WERI-Rb-1 (cell line): Measurements from ENCODE around the gene PTPN3.
"Not testable (repeated sequence)": the region's sequence is repeated elsewhere in the genome, so short reads cannot be mapped to it uniquely, and the experiment has no call there.

Experiments used
- DNase-seq: peaks from one replicate; pipeline ENCODE4 v3.0.0-alpha.2; 2020
- H3K27ac ChIP-seq: fragments of 250-450 bp; sonication (Bioruptor Pico); 2 replicates; pipeline ENCODE4 v1.5.1; 2020; ENCODE audit warnings: mild to moderate bottlenecking, moderate library complexity
- H3K27me3 ChIP-seq: fragments of 250-450 bp; sonication (Bioruptor Pico); 2 replicates; pipeline ENCODE4 v1.5.1; 2021; ENCODE audit warnings: mild to moderate bottlenecking, low read depth, moderate library complexity; ENCODE audit not compliant: insufficient read depth, severe bottlenecking
- H3K36me3 ChIP-seq: fragments of 250-450 bp; sonication (Bioruptor Pico); 2 replicates; pipeline ENCODE4 v1.5.1; 2020; ENCODE audit warnings: mild to moderate bottlenecking, moderate library complexity
- H3K4me3 ChIP-seq: 2 replicates; pipeline ENCODE4 v1.5.1; 2011; ENCODE audit warnings: low read depth, mild to moderate bottlenecking, control low read depth, low read length
- H3K9me3 ChIP-seq: fragments of 250-450 bp; sonication (Bioruptor Pico); 2 replicates; pipeline ENCODE4 v1.5.1; 2021; ENCODE audit warnings: mild to moderate bottlenecking, moderate library complexity; ENCODE audit not compliant: severe bottlenecking
- CTCF ChIP-seq: IDR thresholded peaks from 2 replicates; pipeline ENCODE4 v1.5.1; 2011; ENCODE audit warnings: low read depth, mild to moderate bottlenecking, control low read depth, inconsistent platforms, low read length

The PTPN3 gene

GRCh38 chr9:109518621-109519335 lies 20.7 kb upstream of the PTPN3 start:
- no peaks in the 10 kb centered on the region for H3K36me3 ChIP-seq
- H3K9me3 ChIP-seq, result peaks cover 2% of the 10 kb centered on the region
- H3K4me3 ChIP-seq, result no peak overlapping the region
- no peak overlapping the region for H3K27ac ChIP-seq
- DNase-seq, result no peak
- peaks cover 25% of the 10 kb centered on the region for H3K27me3 ChIP-seq
- no peak for TF ChIP-seq CTCF

DNA sequence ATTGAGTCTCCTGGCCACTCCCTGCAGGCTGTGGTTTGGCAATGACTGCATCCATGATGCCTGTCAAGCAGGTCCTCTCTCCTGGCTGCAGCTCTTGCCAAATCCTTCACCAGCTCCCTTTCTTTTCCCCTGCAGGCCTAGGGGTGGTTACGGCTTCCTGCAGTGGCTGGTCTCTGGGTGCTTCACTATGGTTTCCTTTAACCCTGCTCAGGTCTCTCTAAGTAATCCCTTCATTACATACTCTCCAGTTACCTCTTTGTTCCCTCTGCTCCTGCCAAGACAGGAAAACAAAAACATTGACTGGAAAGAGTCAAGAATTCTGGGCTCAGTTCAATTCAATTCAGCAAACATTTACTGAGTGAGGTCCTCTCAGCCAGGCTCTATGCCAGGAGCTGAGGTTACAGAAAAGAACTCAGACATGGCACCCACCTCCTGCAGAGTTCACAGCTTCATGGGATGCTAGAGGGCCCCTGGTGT lies 19.8 kb upstream of the PTPN3 start:
- H3K27ac ChIP-seq, result no peak overlapping the region
- H3K36me3 ChIP-seq, result no peaks in the 10 kb centered on the region
- H3K4me3 ChIP-seq, result no peak overlapping the region
- peaks cover 7% of the 10 kb centered on the region for H3K9me3 ChIP-seq
- H3K27me3 ChIP-seq, result peaks cover 27% of the 10 kb centered on the region
- no peak for DNase-seq
- no peak for TF ChIP-seq CTCF

DNA sequence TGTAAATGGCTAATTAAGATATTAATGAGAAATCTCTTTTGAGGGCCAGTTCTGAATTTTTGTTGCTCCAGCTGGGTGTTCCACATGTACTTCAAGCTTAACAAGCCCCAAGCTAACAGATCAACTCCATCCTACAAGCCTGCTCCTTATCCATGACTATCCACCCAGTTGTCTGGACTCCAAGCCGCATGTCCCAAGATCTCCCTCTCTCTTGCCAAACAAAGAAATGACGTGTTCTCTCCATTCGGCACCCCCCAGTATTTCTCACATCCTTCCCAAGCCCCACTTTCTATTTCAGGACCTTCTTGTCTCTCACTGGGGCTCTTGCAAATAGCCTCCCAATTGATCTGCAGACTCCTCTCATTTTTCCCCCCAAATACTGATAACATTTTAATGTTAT lies 15.8 kb upstream of the PTPN3 start:
- Histone ChIP-seq H3K36me3 (no peaks in the 10 kb centered on the region), H3K4me3 (no peak overlapping the region), H3K27ac (no peak overlapping the region), H3K27me3 (peaks cover 34% of the 10 kb centered on the region), H3K9me3 (peaks cover 7% of the 10 kb centered on the region)
- DNase-seq, result no peak
- TF ChIP-seq CTCF, result no peak

GRCh38 chr9:109512170-109512756 lies 14.2 kb upstream of the PTPN3 start:
- Histone ChIP-seq H3K36me3 (no peaks in the 10 kb centered on the region), H3K9me3 (peaks cover 7% of the 10 kb centered on the region), H3K27ac (no peak overlapping the region), H3K4me3 (no peak overlapping the region), H3K27me3 (peaks cover 46% of the 10 kb centered on the region)
- no peak for DNase-seq
- no peak for TF ChIP-seq CTCF

GRCh38 chr9:109510506-109510905 lies 12.4 kb upstream of the PTPN3 start:
- peaks cover 51% of the 10 kb centered on the region for H3K27me3 ChIP-seq
- DNase-seq, result no peak
- no peaks in the 10 kb centered on the region for H3K36me3 ChIP-seq
- H3K27ac ChIP-seq, result no peak overlapping the region
- H3K4me3 ChIP-seq, result no peak overlapping the region
- TF ChIP-seq CTCF, result no peak
- H3K9me3 ChIP-seq, result peaks cover 7% of the 10 kb centered on the region

DNA sequence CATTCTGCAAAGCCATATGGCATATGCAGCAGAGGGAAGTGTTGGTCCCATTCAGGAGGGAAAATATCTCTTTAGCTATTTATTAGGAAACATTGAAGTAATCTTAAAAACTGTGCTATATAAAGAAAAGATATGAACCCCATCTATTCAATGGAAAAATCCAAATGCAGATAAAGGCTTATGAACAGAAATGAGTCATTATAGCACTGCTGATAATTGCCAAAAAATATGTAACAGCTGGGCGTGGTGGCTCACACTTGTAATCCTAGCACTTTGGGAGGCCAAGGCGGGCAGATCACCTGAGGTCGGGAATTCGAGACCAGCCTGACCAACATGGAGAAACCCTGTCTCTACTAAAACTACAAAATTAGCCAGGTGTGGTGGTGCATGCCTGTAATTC lies 11.9 kb upstream of the PTPN3 start:
- H3K27ac ChIP-seq, H3K9me3 ChIP-seq, H3K36me3 ChIP-seq, H3K4me3 ChIP-seq, DNase-seq: not testable (repeated sequence)
- H3K27me3 ChIP-seq, result peaks cover 51% of the 10 kb centered on the region
